ENCODE data around the gene FBXL5.

FBXL5 gene

GRCh38 chr4:15655223-15656037 lies at the start of gene FBXL5:
FBXL5 (minus strand) TSS chr4:15655357; CDS start chr4:15655287, 70 bp downstream.
- peak; percentile 86 for DNase-seq

GRCh38 chr4:15704129-15704528 lies 49.0 kb upstream of the FBXL5 start:
- DNase-seq: no peak

- no peak for DNase-seq
Observed at GRCh38 chr4:15703439-15703838, 48.3 kb upstream of the FBXL5 start.

- peak; percentile 61 for DNase-seq
Observed at GRCh38 chr4:15702941-15703403, 47.8 kb upstream of the FBXL5 start, which contains the start of gene BST1. BST1 (plus strand) TSS chr4:15703065; CDS start chr4:15703145, 80 bp downstream.

GRCh38 chr4:15696866-15697265 lies 41.7 kb upstream of the FBXL5 start:
- DNase-seq: no peak

- DNase-seq: no peak
Observed at GRCh38 chr4:15695729-15696128, 40.6 kb upstream of the FBXL5 start.

- DNase-seq: no peak
Observed at GRCh38 chr4:15695240-15695699, 40.1 kb upstream of the FBXL5 start.

- DNase-seq: no peak
Observed at GRCh38 chr4:15694431-15694830, 39.3 kb upstream of the FBXL5 start.

- DNase-seq: no peak
Observed at GRCh38 chr4:15692602-15693001, 37.4 kb upstream of the FBXL5 start.

GRCh38 chr4:15691346-15692135 lies 36.4 kb upstream of the FBXL5 start:
- DNase-seq: no peak

- DNase-seq: no peak
Observed at GRCh38 chr4:15690020-15690809, 35.1 kb upstream of the FBXL5 start.

- DNase-seq: no peak
Observed at GRCh38 chr4:15689540-15689939, 34.4 kb upstream of the FBXL5 start.

- no peak for DNase-seq
Observed at GRCh38 chr4:15688051-15688450, 32.9 kb upstream of the FBXL5 start.

GRCh38 chr4:15684498-15684897 lies 29.3 kb upstream of the FBXL5 start:
- no peak for DNase-seq

GRCh38 chr4:15683143-15683495 lies 28.0 kb upstream of the FBXL5 start:
- DNase-seq: no peak

- DNase-seq: no peak
Observed at GRCh38 chr4:15682242-15683142, 27.3 kb upstream of the FBXL5 start.

- DNase-seq: peak; percentile 98
Observed at GRCh38 chr4:15681372-15682241, 26.4 kb upstream of the FBXL5 start, which contains the start of gene FAM200B. FAM200B (plus strand) TSS chr4:15681827; CDS start chr4:15686978, 5,151 bp downstream.

GRCh38 chr4:15681067-15681371 lies 25.9 kb upstream of the FBXL5 start:
- no peak for DNase-seq

- no peak for DNase-seq
Observed at GRCh38 chr4:15677507-15677988, 22.4 kb upstream of the FBXL5 start.

- DNase-seq: no peak
Observed at GRCh38 chr4:15676899-15677298, 21.7 kb upstream of the FBXL5 start.

GRCh38 chr4:15676039-15676438 lies 20.9 kb upstream of the FBXL5 start:
- no peak for DNase-seq

All from activated T-cell treated with anti-CD3 and anti-CD28 coated beads, Interleukin-2, amount 50 U/mL, for 1 hour (primary cell).